ENCODE results near the gene PANK1.

Gene PANK1

DNA sequence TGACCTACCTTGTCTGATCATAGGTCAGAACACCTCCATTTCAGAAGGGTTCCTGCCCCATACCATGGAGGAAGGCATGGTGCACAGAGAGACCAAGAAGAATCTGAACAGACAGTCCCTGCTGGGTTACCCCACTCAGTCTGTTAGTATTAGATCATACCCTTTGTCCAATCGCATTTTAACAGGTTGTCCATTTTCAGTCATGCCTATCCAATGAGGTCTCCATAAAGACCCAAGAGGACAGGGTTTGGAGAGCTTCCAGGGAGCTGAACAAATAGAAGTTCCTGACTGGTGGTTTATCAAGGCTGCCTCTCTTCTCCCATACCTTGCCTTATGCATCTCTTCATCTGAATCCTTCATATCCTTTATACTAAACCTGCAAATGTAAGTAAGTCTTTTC is 88.4 kb downstream of the PANK1 start:
- H3K4me3 ChIP-seq (ENCODE audit: low read depth, low read length) = no peak overlapping the region
- TF ChIP-seq MYC (IDR thresholded peaks at IDR 0.05; ENCODE audit: low read depth, low read length) = no peak
- TF ChIP-seq, protein P1, sequence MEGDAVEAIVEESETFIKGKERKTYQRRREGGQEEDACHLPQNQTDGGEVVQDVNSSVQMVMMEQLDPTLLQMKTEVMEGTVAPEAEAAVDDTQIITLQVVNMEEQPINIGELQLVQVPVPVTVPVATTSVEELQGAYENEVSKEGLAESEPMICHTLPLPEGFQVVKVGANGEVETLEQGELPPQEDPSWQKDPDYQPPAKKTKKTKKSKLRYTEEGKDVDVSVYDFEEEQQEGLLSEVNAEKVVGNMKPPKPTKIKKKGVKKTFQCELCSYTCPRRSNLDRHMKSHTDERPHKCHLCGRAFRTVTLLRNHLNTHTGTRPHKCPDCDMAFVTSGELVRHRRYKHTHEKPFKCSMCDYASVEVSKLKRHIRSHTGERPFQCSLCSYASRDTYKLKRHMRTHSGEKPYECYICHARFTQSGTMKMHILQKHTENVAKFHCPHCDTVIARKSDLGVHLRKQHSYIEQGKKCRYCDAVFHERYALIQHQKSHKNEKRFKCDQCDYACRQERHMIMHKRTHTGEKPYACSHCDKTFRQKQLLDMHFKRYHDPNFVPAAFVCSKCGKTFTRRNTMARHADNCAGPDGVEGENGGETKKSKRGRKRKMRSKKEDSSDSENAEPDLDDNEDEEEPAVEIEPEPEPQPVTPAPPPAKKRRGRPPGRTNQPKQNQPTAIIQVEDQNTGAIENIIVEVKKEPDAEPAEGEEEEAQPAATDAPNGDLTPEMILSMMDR (IDR thresholded peaks at IDR 0.05; ENCODE audit: low read depth, low read length) = no peak
- no peak for DNase-seq (ENCODE audit: low read depth)

DNA sequence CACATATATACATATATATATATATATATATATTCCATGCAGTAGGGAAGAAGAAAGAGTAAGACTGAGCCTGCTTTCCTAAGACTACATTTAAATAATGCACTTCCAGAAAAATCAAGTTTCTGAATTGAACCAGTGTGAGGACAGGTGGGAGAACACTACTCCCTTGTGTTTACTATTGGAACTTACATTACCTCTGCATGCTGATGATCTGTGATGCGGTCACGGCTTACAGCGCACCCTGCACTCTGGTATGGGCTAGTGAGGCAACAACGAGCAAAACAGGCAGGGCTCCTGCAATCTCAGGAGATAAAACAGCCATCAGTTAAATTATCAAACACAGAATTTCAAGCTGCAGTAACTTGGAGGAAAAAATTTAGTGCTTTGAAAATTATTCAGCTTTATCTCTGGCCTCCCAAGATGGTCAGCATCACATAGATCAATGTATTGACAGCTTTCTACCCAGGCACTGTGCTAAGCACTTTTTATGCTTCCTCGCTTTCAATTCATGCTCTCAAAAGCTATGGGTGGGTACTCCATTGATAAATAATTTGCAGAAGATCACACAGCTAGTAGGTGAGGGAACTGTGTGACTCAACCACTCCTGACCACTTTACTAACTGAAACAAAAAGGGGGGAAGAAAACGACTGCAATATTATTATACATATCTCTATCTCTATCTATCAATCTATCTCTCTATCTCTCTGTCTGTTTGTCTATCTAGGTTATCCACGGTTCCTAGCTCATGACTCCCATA is 89.2 kb downstream of the PANK1 start:
- H3K4me3 ChIP-seq (ENCODE audit: low read depth, low read length) = no peak overlapping the region
- TF ChIP-seq POLR2A (IDR thresholded peaks at IDR 0.05; ENCODE audit: extremely low read depth, insufficient read length) (no peak), MYC (IDR thresholded peaks at IDR 0.05; ENCODE audit: low read depth, low read length) (no peak)
- TF ChIP-seq, protein P2, sequence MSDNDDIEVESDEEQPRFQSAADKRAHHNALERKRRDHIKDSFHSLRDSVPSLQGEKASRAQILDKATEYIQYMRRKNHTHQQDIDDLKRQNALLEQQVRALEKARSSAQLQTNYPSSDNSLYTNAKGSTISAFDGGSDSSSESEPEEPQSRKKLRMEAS (IDR thresholded peaks at IDR 0.05; ENCODE audit: low read depth, low read length) = no peak
- TF ChIP-seq, protein P1 (IDR thresholded peaks at IDR 0.05; ENCODE audit: low read depth, low read length) = no peak
- DNase-seq (ENCODE audit: low read depth) = no peak

DNA sequence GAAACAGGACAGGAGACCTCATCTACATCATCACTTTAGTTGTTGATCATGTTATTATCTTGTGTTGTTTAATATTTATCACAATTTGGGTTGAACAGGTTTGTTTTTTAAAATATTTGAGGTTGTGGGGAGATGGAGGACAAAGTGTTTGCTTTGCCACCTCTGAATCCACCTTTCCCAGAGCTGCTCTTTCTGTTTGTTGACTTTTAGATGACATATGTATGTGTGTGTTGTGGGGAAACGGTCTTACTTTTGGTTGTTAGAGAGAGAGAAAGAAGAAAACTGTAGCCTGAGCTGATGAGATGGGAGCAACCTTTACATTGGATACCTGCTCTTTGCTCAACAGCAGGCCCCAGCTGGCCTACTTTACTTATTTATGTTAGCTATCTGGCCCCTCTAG is 90.6 kb downstream of the PANK1 start:
- TF ChIP-seq, protein P2 (IDR thresholded peaks at IDR 0.05; ENCODE audit: low read depth, low read length) = no peak
- TF ChIP-seq, protein P1 (IDR thresholded peaks at IDR 0.05; ENCODE audit: low read depth, low read length) = no peak
- TF ChIP-seq MYC (IDR thresholded peaks at IDR 0.05; ENCODE audit: low read depth, low read length) (no peak), POLR2A (IDR thresholded peaks at IDR 0.05; ENCODE audit: extremely low read depth, insufficient read length) (no peak)
- DNase-seq (ENCODE audit: low read depth) = no peak
- H3K4me3 ChIP-seq (ENCODE audit: low read depth, low read length) = no peak overlapping the region

DNA sequence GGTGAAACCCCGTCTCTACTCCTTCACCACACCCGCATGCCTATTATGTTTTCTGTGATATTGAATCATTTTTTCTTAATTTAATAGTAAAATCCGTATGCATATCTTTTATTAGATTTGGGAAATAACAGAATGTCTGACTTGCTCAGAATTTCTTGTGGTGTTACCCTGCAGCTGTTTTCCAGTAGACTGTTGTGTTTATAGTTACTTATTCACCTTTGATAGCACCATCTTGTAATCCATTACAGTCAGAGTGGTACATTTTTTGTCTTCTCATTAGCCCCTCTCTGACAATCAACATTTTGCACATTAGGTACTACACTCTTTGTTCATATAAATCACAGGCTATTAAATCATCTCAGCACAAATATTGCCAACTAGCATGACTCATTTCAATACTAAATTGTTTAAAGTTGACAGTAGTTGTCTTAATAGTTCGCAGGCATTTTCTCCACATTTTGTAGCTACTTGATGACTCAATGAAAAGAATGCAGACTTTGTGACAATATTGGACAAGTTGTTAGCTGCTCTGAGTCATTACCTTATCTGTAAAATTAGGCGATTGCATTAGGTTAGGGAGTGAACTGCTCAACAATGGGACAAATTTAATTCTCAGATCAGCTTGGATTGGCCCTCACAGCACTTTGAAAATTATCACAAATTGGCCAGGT is 91.8 kb downstream of the PANK1 start:
- TF ChIP-seq, protein P2 (IDR thresholded peaks at IDR 0.05; ENCODE audit: low read depth, low read length) = no peak
- TF ChIP-seq MYC (IDR thresholded peaks at IDR 0.05; ENCODE audit: low read depth, low read length) (no peak), POLR2A (IDR thresholded peaks at IDR 0.05; ENCODE audit: extremely low read depth, insufficient read length) (no peak)
- TF ChIP-seq, protein P1 (IDR thresholded peaks at IDR 0.05; ENCODE audit: low read depth, low read length) = no peak
- DNase-seq (ENCODE audit: low read depth) = no peak
- no peak overlapping the region for H3K4me3 ChIP-seq (ENCODE audit: low read depth, low read length)

DNA sequence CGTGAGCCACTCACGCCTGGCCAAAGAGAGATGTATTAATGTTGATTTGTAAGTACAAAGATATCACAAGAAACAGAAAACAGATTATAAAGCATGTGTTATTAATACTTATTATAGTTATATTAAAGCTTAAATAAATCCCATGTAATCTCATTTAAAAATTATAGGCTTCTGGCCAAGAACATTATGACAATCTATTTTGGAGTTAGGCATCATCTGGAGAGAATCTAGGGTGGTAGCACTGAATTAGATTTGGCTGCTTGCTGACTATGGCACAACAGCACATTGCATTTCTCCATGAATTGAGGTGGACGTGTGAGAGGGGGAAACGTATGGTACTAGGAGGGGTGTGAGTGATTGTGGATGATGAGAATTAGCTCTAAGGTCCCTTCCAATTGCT is 92.8 kb downstream of the PANK1 start:
- no peak overlapping the region for H3K4me3 ChIP-seq (ENCODE audit: low read depth, low read length)
- TF ChIP-seq POLR2A (IDR thresholded peaks at IDR 0.05; ENCODE audit: extremely low read depth, insufficient read length) (no peak), MYC (IDR thresholded peaks at IDR 0.05; ENCODE audit: low read depth, low read length) (no peak)
- TF ChIP-seq, protein P1 (IDR thresholded peaks at IDR 0.05; ENCODE audit: low read depth, low read length) = no peak
- TF ChIP-seq, protein P2 (IDR thresholded peaks at IDR 0.05; ENCODE audit: low read depth, low read length) = no peak
- DNase-seq (ENCODE audit: low read depth) = no peak
